Hematopoietic multipotent progenitor cell treated with erythropoietin and hydrocortisone succinate and interleukin-3 and kit ligand, for 17 days (in vitro differentiated cells): ENCODE measurements around the gene NEB.
"Not testable (repeated sequence)": the region's sequence is repeated elsewhere in the genome, so short reads cannot be mapped to it uniquely, and the experiment has no call there.

ENCODE experiments used
- DNase-seq: peaks from one replicate; pipeline ENCODE4 v3.0.0-alpha.2; 2015; ENCODE audit warnings: low spot score

NEB gene

GRCh38 chr2:151758744-151759143 is 24.5 kb upstream of the NEB start:
- no peak for DNase-seq

- DNase-seq = no peak
These were observed 23.6 kb upstream of the NEB start for GRCh38 chr2:151757861-151758260.

DNA sequence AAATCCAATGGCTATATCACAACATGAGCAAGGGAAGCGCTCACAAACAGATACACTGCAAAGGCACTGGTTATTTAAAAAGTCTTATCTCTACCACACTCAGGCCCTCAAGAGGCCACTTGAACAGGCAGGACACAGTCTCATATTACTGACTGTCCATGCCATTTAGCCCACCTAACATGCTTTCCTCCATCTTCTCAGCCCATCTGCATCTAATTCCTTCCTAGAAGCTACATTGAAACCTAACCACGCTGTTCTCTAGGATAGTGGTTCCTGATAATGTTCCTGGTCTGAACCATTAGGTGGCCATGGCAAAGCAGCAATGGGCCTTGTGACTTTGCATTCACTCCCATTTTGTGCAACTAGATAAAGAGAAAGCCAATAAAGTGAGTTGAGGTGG is 22.5 kb upstream of the NEB start:
- no peak for DNase-seq

GRCh38 chr2:151754253-151754897 is 20.1 kb upstream of the NEB start:
- no peak for DNase-seq

DNA sequence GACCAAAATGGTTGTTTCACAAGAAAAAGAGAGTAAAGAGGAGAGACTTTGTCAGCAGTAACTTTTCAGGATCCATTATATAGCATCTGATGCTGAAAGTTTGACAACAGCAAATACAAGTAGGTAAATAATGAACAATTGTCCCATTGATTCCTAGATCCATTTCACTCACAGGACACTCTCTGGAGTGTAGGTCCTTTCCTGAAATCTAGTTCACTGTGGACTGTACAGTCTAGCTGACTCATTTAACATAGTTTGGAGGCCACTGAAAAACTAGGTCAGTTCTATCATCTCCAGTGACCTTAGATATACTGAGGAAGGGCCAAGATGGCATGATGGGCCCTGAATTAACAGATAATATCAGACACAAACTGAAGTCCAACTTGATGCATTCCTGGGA is 19.3 kb upstream of the NEB start:
- DNase-seq = no peak

DNA sequence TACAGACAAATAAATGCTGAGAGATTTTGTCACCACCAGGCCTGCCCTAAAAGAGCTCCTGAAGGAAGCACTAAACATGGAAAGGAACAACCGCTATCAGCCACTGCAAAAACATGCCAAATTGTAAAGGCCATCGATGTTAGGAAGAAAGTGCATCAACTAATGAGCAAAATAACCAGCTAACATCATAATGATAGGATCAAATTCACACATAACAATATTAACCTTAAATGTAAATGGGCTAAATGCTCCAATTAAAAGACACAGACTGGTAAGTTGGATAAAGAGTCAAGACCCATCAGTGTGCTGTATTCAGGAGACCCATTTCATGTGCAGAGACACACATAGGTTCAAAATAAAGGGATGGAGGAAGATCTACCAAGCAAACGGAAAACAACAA is 11.0 kb upstream of the NEB start:
- not testable (repeated sequence) for DNase-seq

GRCh38 chr2:151730262-151730975 is 3.9 kb downstream of the NEB start:
- no peak for DNase-seq

DNA sequence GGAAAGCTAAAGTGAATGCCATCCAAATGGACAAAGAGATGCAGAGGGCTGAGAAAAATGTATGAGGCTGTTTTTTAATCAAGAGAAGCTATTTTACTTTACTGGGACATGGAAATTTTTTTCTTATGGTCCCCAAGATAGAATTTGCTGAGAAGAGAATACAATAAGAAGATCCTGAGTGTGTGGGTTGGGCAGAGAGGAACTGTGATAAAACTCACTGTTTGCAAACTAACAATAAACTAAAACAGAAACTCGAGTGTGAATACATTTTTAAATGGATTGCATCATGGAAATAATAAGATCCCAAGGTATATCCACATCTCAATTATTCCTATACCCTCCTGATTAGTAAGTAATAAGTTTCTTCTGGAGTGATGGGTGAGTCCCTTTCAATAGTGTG is 4.4 kb downstream of the NEB start:
- no peak for DNase-seq

GRCh38 chr2:151729415-151729811 is 4.9 kb downstream of the NEB start:
- DNase-seq = no peak

GRCh38 chr2:151728804-151729414 is 5.4 kb downstream of the NEB start:
- DNase-seq = no peak

- no peak for DNase-seq
These were observed 6.4 kb downstream of the NEB start for GRCh38 chr2:151727593-151728552.

DNA sequence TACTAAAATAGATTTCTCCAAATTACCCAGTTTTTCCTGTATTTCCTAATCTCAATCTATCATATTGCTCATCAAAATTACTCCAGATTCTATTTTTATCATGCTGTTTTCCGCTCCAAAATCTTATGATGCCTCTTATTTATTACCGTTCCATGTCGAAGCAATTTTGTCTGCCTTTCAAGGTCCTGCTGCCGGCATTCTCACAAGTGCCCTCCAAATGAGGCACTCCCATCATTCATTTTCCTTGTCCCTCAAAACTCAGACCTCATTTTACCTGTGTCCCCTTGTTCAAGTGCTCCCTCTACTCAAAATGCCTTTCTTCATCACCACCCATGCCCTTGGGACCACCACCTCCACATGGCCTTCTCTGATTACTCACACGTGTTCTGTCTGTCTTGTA is 13.1 kb downstream of the NEB start:
- DNase-seq = no peak

DNA sequence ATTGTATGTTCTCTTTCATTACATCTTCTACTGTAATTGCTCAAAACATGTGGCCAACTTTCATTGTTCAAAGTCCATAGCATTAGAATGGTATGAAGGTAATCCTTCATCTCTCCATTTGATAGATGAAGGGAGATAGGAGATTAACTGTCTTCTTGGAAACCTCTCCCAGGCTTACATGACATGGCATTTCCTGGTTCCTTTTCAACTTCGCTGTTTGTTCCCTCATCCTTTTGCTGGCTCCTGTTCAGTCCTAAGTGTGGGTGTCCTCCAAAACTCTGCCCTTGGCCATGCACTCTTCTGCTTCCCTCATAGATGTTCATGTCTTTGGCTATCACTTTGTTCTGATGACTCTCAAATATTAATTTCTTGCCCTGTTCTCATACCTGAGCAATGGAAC is 13.8 kb downstream of the NEB start:
- no peak for DNase-seq

GRCh38 chr2:151718796-151719195 is 15.5 kb downstream of the NEB start:
- no peak for DNase-seq

DNA sequence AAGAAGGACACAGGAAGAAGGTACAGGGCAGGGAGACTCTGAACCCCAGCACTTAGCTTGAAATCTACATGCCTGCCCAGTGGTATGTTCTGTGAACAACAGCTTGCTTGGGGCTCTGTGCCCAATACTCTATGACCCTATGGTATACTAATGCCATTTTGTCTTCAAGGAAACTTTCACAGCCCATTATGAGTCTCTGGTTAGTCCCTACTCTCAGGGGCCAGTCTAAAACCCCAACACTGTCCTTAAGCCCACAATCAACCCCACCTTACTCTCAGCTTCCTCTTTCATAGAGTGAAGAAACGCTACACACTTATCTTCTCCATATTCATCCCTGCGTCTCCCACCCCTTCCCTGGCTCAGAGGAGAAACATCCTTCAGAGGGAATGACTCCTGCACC is 16.0 kb downstream of the NEB start:
- no peak for DNase-seq

- DNase-seq = no peak
These were observed 17.6 kb downstream of the NEB start for GRCh38 chr2:151716721-151717120.

GRCh38 chr2:151713291-151713903 is 20.9 kb downstream of the NEB start:
- DNase-seq = no peak

GRCh38 chr2:151711025-151711424 is 23.3 kb downstream of the NEB start:
- DNase-seq = no peak

- no peak for DNase-seq
These were observed 25.5 kb downstream of the NEB start for GRCh38 chr2:151708788-151709187.

DNA sequence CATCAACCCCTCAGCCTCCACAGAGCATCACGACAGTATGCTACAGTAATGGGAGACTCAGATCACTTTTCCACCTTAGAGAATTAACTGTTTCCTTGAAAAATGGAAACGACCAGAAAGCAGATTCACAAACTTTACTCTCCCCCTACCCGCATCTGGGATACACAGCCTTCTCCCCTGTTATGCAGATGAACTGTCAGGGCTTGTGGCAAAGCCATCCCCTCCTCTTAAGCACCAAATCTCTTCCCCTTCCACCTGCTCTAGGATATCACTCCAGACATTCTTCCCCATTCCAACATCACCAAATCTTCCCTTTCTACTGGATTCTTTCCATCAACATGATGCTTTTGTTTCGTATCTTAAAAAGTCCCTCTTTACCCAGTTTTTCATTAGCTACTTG is 26.4 kb downstream of the NEB start:
- DNase-seq = no peak

GRCh38 chr2:151704480-151704961 is 29.8 kb downstream of the NEB start:
- DNase-seq = not testable (repeated sequence)

DNA sequence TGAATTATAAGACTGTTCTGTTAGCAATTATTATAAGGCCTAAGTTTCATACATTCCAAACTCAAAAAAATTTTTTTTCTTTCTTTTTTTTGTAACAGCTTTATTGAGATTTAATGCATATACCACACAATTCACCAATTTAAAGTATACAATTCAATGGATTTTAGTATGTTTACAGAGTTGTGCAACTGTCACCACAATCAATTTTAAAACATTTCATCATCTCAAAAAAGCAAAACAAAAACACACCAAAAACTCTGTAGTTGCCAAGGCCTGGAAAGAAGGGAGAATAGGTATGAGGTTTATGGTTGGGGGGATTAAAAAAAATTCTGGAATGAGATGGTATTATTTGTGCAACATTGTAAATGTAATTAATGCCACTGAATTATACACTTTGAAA is 36.1 kb downstream of the NEB start:
- DNase-seq = not testable (repeated sequence)
